HepG2 (cell line): ENCODE results near the gene TLDC2.

ENCODE experiments used
- CREB1 ChIP-seq, 2 experiments: fragments of 450-650 bp in 1 of 2; IDR thresholded peaks; 2 replicates each; pipeline ENCODE4 v1.6.1; 2016 to 2017; ENCODE audit warnings: control low read depth in 1 of 2, mild to moderate bottlenecking in 1 of 2, missing compliant biosample characterization in 1 of 2, missing genetic modification characterization in 1 of 2
- ELF1 ChIP-seq: sonication (generic); formaldehyde crosslinking; IDR thresholded peaks from 2 replicates; pipeline ENCODE4 v1.4.0; 2020; ENCODE audit warnings: missing genetic modification reagents
- EZH2 ChIP-seq: conservative IDR thresholded peaks from 2 replicates; pipeline ENCODE4 v1.6.1; 2012; ENCODE audit warnings: mild to moderate bottlenecking, low read depth, low read length, moderate library complexity
- LRRFIP1 ChIP-seq: sonication (generic); formaldehyde crosslinking; conservative IDR thresholded peaks from 2 replicates; pipeline ENCODE4 v1.4.0; 2020; ENCODE audit warnings: missing genetic modification reagents
- MAX ChIP-seq: IDR thresholded peaks from 2 replicates; pipeline ENCODE4 v1.6.1; 2012; ENCODE audit warnings: inconsistent platforms
- REST ChIP-seq, 2 experiments: IDR thresholded peaks; 2 replicates each; pipeline ENCODE4 v1.6.1; 2011 to 2012; ENCODE audit warnings: low read length in 2 of 2, borderline replicate concordance in 1 of 2, low read depth in 1 of 2, mild to moderate bottlenecking in 1 of 2, moderate library complexity in 1 of 2
- SPEN ChIP-seq: sonication (generic); formaldehyde crosslinking; IDR thresholded peaks from 2 replicates; pipeline ENCODE4 v1.5.1; 2020; ENCODE audit warnings: low read depth, mild to moderate bottlenecking, missing genetic modification reagents
- SUZ12 ChIP-seq: fragments of 150-350 bp; IDR thresholded peaks from 2 replicates; pipeline ENCODE4 v1.6.1; 2014; ENCODE audit warnings: low read depth, low read length
- TARDBP ChIP-seq: sonication (generic); formaldehyde crosslinking; IDR thresholded peaks from 2 replicates; pipeline ENCODE4 v1.8.0; 2022; ENCODE audit warnings: mild to moderate bottlenecking, missing genetic modification reagents
- TCF7 ChIP-seq: sonication (generic); IDR thresholded peaks from 2 replicates; pipeline ENCODE4 v1.6.1; 2016; ENCODE audit warnings: antibody characterized with exemption, low read depth
- TF ChIP-seq, protein P1 (sequence below): sonication (generic); formaldehyde crosslinking; IDR thresholded peaks from 2 replicates; pipeline ENCODE4 v1.5.0; 2020; ENCODE audit warnings: mild to moderate bottlenecking, missing genetic modification reagents

GRCh38 chr20:36848078-36848660, 27.8 kb upstream of the TLDC2 start:
- no peak for TF ChIP-seq MAX
- TF ChIP-seq CREB1 (IDR thresholded peaks at IDR 0.05): no peak
- no peak for TF ChIP-seq CREB1 (CRISPR knock-in tag; IDR thresholded peaks at IDR 0.05)
- no peak for TF ChIP-seq TCF7
- TF ChIP-seq EZH2: no peak
- TF ChIP-seq SPEN: no peak
- no peak for TF ChIP-seq ELF1 (CRISPR knock-in tag)
- TF ChIP-seq, protein P1, sequence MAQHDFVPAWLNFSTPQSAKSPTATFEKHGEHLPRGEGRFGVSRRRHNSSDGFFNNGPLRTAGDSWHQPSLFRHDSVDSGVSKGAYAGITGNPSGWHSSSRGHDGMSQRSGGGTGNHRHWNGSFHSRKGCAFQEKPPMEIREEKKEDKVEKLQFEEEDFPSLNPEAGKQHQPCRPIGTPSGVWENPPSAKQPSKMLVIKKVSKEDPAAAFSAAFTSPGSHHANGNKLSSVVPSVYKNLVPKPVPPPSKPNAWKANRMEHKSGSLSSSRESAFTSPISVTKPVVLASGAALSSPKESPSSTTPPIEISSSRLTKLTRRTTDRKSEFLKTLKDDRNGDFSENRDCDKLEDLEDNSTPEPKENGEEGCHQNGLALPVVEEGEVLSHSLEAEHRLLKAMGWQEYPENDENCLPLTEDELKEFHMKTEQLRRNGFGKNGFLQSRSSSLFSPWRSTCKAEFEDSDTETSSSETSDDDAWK: no peak
- no peak for TF ChIP-seq TARDBP
- no peak for TF ChIP-seq REST (IDR thresholded peaks at IDR 0.05; ENCODE audit: borderline replicate concordance in 1 of 2, low read depth in 1 of 2, low read length in 2 of 2)
- TF ChIP-seq LRRFIP1 (CRISPR knock-in tag): no peak
- no peak for TF ChIP-seq SUZ12
